Neural progenitor cell (in vitro differentiated cells): ENCODE data around the gene SPATA17.

ENCODE experiments used
- CTCF ChIP-seq: fragments of 200-600 bp; sonication (generic); IDR thresholded peaks from 2 replicates; pipeline ENCODE4 v1.5.1; 2017; ENCODE audit warnings: antibody characterized with exemption, mild to moderate bottlenecking
- EZH2 ChIP-seq: fragments of 200-600 bp; sonication (generic); IDR thresholded peaks from 2 replicates; pipeline ENCODE4 v1.6.1; 2017; ENCODE audit warnings: antibody characterized with exemption, mild to moderate bottlenecking, moderate library complexity

GRCh38 chr1:217837691-217838090 is 206.5 kb downstream of the SPATA17 start:
- no peak for TF ChIP-seq CTCF
- no peak for TF ChIP-seq EZH2
